Measurements from ENCODE around the gene KRT83. TPM values are rescaled to one million over a fixed set of nuclear protein-coding genes. Genes with fewer than 3 reads are reported as not detected.

Gene KRT83
- total and polyA plus RNA-seq, 3 donors from 2014 or later = 0.39 to 1.2 (median 0.44) TPM

GRCh38 chr12:52331833-52332232 lies 10.6 kb upstream of the KRT83 start:
- H3K27me3 ChIP-seq = no peaks in the 10 kb centered on the region
- H3K36me3 ChIP-seq (ENCODE audit: low read depth, missing control alignments) = no peaks in the 10 kb centered on the region
- H3K27ac ChIP-seq = no peak overlapping the region
- H3K4me1 ChIP-seq = no peaks in the 10 kb centered on the region
- no peak overlapping the region for H3K4me3 ChIP-seq
- DNase-seq = no peak
- TF ChIP-seq, protein P1, sequence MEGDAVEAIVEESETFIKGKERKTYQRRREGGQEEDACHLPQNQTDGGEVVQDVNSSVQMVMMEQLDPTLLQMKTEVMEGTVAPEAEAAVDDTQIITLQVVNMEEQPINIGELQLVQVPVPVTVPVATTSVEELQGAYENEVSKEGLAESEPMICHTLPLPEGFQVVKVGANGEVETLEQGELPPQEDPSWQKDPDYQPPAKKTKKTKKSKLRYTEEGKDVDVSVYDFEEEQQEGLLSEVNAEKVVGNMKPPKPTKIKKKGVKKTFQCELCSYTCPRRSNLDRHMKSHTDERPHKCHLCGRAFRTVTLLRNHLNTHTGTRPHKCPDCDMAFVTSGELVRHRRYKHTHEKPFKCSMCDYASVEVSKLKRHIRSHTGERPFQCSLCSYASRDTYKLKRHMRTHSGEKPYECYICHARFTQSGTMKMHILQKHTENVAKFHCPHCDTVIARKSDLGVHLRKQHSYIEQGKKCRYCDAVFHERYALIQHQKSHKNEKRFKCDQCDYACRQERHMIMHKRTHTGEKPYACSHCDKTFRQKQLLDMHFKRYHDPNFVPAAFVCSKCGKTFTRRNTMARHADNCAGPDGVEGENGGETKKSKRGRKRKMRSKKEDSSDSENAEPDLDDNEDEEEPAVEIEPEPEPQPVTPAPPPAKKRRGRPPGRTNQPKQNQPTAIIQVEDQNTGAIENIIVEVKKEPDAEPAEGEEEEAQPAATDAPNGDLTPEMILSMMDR (IDR thresholded peaks at IDR 0.05) = no peak
- no peak for TF ChIP-seq POLR2A (IDR thresholded peaks at IDR 0.05)
- WGBS, 2 donors = 85 to 90% methylated on average over 3 of the region's 3 CpGs
- no peaks in the 10 kb centered on the region for H3K9me3 ChIP-seq
- intact Hi-C loops (cut with DNase I; ENCODE audit: low total_unique reads) = no loop called here

DNA sequence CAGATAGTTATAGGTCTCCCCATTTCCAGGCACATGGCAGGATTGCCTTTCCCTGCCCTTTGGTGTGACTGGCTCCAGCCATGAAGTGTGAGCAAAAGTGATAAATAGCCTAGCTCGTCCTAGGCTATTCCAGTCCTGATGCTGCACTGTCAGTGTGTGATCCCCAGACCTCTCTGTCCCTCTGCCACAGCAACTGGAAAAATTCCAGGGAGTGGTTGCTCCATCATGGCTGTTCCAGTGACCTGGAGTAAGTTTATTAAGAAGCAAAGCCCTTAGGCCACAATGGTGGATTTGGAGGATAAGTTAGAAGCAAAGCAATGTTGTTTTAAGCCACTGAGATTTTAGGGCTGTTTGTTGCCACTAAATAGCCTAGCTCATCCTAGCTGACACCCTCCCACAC lies 9.8 kb upstream of the KRT83 start:
- no peaks in the 10 kb centered on the region for H3K9me3 ChIP-seq
- TF ChIP-seq, protein P1 (IDR thresholded peaks at IDR 0.05) = no peak
- TF ChIP-seq POLR2A (IDR thresholded peaks at IDR 0.05) = no peak
- intact Hi-C loops (cut with DNase I; ENCODE audit: low total_unique reads) = no loop called here
- no peaks in the 10 kb centered on the region for H3K4me1 ChIP-seq
- no peak for DNase-seq
- no peaks in the 10 kb centered on the region for H3K27me3 ChIP-seq
- no peaks in the 10 kb centered on the region for H3K36me3 ChIP-seq (ENCODE audit: low read depth, missing control alignments)
- no peak overlapping the region for H3K27ac ChIP-seq
- no peak overlapping the region for H3K4me3 ChIP-seq
- WGBS, 2 donors = 80 to 91% methylated on average over 1 of the region's 1 CpG

DNA sequence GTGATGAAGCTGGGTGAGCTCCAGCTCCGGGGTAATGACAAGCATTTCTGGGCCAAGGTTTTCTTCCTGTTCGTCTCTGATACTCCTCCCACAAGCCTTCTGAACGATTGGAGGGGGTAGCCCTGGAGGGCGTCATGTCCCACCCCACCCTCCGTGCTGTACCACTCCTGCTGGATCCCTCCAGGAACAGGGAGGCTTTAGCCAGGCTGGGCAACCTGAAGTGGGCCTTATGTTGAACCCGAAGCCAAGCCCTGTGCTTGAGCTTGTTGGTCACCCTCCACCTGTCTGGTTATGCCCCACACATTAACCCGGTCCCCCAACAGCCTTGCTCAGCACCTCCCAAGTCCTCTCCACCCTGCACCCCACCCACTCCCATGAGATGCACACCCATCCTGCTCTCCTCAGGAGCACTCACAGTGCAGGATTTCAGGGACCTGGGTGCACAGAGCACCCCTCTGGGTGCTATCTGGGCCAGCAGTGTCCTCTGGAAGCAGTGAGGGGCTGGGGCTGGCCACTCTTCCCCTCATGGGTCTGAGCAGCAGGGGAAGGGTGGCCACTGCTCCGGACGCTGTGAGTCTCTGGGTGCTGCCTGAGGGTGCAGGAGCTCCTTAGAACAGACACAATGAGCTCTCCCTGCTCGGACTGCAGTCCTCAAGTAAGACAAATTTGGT lies 6.8 kb upstream of the KRT83 start:
- intact Hi-C loops (cut with DNase I; ENCODE audit: low total_unique reads) = loop anchor here (5.0 kb wide), 1 partner anchor 176 kb away; no protein-coding TSS in a partner anchor
- Histone ChIP-seq H3K9me3 (no peaks in the 10 kb centered on the region), H3K4me3 (no peak overlapping the region), H3K27me3 (no peaks in the 10 kb centered on the region), H3K27ac (no peak overlapping the region), H3K36me3 (ENCODE audit: low read depth, missing control alignments) (no peaks in the 10 kb centered on the region), H3K4me1 (no peaks in the 10 kb centered on the region)
- TF ChIP-seq, protein P1 (IDR thresholded peaks at IDR 0.05) = no peak
- no peak for TF ChIP-seq POLR2A (IDR thresholded peaks at IDR 0.05)
- no peak for DNase-seq
- 75 to 78% methylated on average over 8 to 10 of the region's 10 CpGs for WGBS, 2 donors

DNA sequence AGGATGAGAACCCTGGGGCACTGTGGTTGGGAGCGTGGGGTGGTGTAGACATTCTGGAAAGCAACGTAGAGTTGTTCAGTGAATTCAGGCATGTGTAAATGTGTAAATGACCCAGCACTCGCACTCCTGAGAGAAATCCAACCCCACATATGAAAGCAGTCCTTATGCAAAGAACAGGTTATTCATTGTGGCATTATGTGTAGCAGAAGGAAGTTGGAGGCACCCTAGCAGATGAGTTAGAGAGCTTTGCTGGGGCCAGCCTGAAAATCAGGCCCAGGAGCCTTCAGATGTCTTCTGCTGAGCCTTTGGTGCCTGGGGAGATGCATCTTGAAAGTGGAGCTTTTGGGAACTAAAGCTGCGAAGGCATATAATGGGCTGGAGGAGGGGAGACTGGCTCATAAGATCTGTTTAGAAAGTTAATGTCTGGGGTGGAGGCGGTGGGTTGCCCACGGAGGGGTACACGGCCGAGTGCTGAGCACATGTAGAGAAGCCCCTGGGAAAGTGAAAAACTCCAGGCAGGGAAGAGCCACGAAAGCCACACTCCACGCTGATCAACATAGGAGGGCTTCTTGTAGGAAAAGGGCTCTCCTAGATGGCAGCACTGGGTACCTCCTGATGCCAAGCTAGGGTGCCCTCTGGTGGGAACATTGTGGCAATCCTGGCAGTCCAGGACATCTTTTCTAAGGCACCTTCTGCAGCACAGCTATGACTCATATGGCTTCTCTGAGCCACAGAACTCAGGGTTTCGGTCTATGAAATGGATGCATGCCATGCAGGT lies 6.0 kb upstream of the KRT83 start:
- no peak overlapping the region for H3K4me3 ChIP-seq
- H3K9me3 ChIP-seq = no peaks in the 10 kb centered on the region
- H3K36me3 ChIP-seq (ENCODE audit: low read depth, missing control alignments) = no peaks in the 10 kb centered on the region
- intact Hi-C loops (cut with DNase I; ENCODE audit: low total_unique reads) = loop anchor here (5.0 kb wide), 1 partner anchor 175 kb away; no protein-coding TSS in a partner anchor
- peak; percentile 83 for DNase-seq
- 59 to 64% methylated on average over 11 of the region's 11 CpGs for WGBS, 2 donors
- no peak overlapping the region for H3K27ac ChIP-seq
- H3K4me1 ChIP-seq = no peaks in the 10 kb centered on the region
- no peaks in the 10 kb centered on the region for H3K27me3 ChIP-seq
- TF ChIP-seq, protein P1 (IDR thresholded peaks at IDR 0.05) = peak in 2 of 3 experiments; percentile 46 to 57
- TF ChIP-seq POLR2A (IDR thresholded peaks at IDR 0.05) = no peak

All from testis (tissue), 3 donors.